Esophagus muscularis mucosa (tissue), 4 donors: ENCODE data around the gene TECTA. TPM values are rescaled to one million over a fixed set of nuclear protein-coding genes. Genes with fewer than 3 reads are reported as not detected.
A peak's percentile ranks its signal among the peaks of the same experiment; 100 is the strongest.

ENCODE experiments used
- DNase-seq: peaks from one replicate; pipeline ENCODE4 v3.0.0-alpha.2; 2017; ENCODE audit errors: extremely low spot score
- H3K27ac ChIP-seq, 4 donors: fragments of 200-600 bp; sonication (generic); replicated peaks in 1 of 4; 1 replicate in 3 of 4; 2 replicates in 1 of 4; pipeline ENCODE4 v1.5.1; 2016 to 2019; ENCODE audit warnings: mild to moderate bottlenecking in 1 of 4
- H3K27me3 ChIP-seq, 4 donors: fragments of 200-600 bp; sonication (generic); one replicate each; pipeline versions ENCODE4 v1.5.1 to v1.6.0; 2016 to 2019
- H3K36me3 ChIP-seq, 4 donors: fragments of 200-600 bp; sonication (generic); one replicate each; pipeline ENCODE4 v1.5.1; 2016 to 2019
- H3K4me1 ChIP-seq, 4 donors: fragments of 200-600 bp; sonication (generic); one replicate each; pipeline ENCODE4 v1.5.1; 2016 to 2019
- H3K4me3 ChIP-seq, 4 donors: fragments of 200-600 bp; sonication (generic); 1 replicate in 2 of 4; 2 replicates in 2 of 4; pipeline ENCODE4 v1.5.1; 2016 to 2019; ENCODE audit warnings: mild to moderate bottlenecking in 4 of 4, moderate library complexity in 1 of 4
- H3K9me3 ChIP-seq, 4 donors: fragments of 200-600 bp; sonication (generic); 1 replicate in 3 of 4; 2 replicates in 1 of 4; pipeline ENCODE4 v1.5.1; 2016 to 2019
- EP300 ChIP-seq: sonication (generic); formaldehyde crosslinking; IDR thresholded peaks from one replicate; pipeline ENCODE4 v1.6.1; 2017; ENCODE audit warnings: antibody characterized with exemption
- POLR2A ChIP-seq: fragments of 450-650 bp; IDR thresholded peaks from one replicate; pipeline ENCODE4 v1.6.1; 2017; ENCODE audit warnings: antibody characterized with exemption, moderate library complexity, mild to moderate bottlenecking, low read depth
- POLR2AphosphoS5 ChIP-seq, 2 donors: sonication (generic); formaldehyde crosslinking; IDR thresholded peaks; one replicate each; pipeline ENCODE4 v1.6.1; 2017; ENCODE audit warnings: antibody characterized with exemption in 2 of 2
- WGBS: methylation state at CpG from one replicate; pipeline ENCODE4 v1.1.5; 2018; 5-methylcytosine and 5-hydroxymethylcytosine counted together
- intact Hi-C: fragments of 100-400 bp; cut with DNase I; formaldehyde crosslinking; loops from one replicate; pipeline ENCODE4 v1.15.1; 2023
- total RNA-seq, 4 donors: library from RNA; depleted of rRNA; stranded (reverse); fragments of >200 nt; gene quantifications; one replicate each; pipeline versions ENCODE4 v1.1.0 to v1.2.1, GENCODE V29; 2016
- TF ChIP-seq, protein P1 (sequence below), 3 experiments: fragments of 200-600 bp in 2 of 3; fragments of 450-650 bp in 1 of 3; sonication (generic) in 2 of 3; IDR thresholded peaks; one replicate each; pipeline ENCODE4 v1.5.1; 2017 to 2019; ENCODE audit warnings: antibody characterized with exemption in 3 of 3, mild to moderate bottlenecking in 2 of 3, moderate library complexity in 1 of 3

The TECTA gene
- total RNA-seq, 4 donors from 2014 or later, result 0.80 to 1.2 (median 0.90) TPM

DNA sequence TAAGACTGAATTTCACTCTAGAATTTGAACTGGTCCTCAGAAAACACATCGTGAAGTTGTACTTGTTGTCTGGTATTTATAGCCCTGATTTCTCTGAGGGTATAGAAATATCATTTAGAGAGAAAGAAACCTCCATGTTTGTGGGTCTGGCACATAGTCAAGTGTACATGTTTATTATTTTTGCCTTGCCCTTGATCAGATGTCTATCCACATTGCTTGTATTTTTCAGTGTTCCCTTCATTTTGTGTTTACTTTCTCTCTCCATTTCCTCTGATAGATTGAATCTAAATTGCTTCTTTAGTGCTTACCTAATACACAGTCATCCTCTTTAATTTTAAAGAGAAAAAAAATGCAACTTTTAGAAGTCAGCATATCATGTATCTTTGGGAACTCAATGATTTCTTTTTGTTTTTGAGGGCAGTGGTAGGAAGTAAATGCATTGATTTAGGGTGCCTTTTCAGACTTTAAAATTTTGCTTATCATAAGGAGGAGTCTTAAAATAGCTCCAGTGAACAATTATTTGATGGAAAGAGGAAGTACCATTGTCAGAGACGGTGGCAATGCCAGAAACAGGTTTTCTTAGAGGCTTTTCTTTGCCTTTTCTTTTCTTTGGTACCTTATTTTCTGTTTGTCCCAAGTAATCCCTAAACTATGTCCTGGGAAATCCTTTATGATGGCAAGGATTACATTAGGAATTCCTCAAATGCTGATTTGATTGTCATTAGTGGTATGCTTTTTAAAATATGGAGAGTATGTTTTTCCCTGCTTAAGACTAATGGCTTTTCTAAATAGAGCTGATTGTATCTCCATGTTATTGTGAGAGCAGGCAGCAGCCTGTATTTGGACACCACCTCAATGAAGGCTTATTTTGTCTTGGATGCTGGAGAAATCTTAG, 29.8 kb upstream of the TECTA start:
- DNase-seq, result no peak
- H3K27me3 ChIP-seq, result no peaks in the 10 kb centered on the region
- intact Hi-C loops, result no loop called here
- H3K4me1 ChIP-seq, result peaks cover 9 to 13% (median 11%) of the 10 kb centered on the region in 4 donors
- WGBS, result 59% methylated on average over 2 of the region's 2 CpGs
- peaks cover 0 to 31% (median 22%) of the 10 kb centered on the region in 4 donors for H3K36me3 ChIP-seq
- peak overlapping the region in 3 of 4 donors; percentile 8 to 26 (median 13) for H3K27ac ChIP-seq
- no peak for TF ChIP-seq POLR2A
- TF ChIP-seq EP300, result no peak
- TF ChIP-seq, protein P1, sequence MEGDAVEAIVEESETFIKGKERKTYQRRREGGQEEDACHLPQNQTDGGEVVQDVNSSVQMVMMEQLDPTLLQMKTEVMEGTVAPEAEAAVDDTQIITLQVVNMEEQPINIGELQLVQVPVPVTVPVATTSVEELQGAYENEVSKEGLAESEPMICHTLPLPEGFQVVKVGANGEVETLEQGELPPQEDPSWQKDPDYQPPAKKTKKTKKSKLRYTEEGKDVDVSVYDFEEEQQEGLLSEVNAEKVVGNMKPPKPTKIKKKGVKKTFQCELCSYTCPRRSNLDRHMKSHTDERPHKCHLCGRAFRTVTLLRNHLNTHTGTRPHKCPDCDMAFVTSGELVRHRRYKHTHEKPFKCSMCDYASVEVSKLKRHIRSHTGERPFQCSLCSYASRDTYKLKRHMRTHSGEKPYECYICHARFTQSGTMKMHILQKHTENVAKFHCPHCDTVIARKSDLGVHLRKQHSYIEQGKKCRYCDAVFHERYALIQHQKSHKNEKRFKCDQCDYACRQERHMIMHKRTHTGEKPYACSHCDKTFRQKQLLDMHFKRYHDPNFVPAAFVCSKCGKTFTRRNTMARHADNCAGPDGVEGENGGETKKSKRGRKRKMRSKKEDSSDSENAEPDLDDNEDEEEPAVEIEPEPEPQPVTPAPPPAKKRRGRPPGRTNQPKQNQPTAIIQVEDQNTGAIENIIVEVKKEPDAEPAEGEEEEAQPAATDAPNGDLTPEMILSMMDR (IDR thresholded peaks at IDR 0.05), result no peak
- TF ChIP-seq POLR2AphosphoS5 (IDR thresholded peaks at IDR 0.05), result no peak
- no peak overlapping the region for H3K4me3 ChIP-seq
- no peaks in the 10 kb centered on the region for H3K9me3 ChIP-seq

DNA sequence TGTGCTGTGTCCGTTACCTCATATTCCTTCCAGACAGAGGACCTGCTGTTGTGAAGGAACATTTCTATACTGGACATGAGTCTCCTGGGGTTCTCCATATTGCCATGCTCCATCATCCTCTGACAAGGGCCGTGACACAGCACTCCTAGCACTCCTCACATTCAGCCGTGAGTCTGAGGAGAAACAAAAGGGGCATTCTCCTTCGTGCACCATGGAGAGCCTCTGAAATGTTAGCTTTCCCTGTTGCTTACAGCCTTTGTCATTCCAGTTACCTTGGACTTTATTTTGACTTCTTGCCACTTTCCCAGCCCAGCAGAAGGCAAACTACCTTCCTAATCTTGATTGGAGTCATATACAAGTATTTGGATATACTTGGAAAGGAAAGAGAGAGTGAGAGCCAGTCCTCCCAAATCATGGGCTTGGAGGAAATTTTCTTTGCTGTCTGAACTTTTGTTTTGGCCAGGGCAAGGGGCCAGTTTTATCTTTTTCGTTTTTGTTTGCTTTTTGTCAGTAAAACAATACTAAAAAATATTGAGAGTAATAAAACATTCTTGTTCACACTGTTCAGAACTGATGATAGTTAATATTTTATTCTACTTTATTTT, 29.1 kb upstream of the TECTA start:
- WGBS, result 44% methylated on average over 4 of the region's 5 CpGs
- Histone ChIP-seq H3K9me3 (no peaks in the 10 kb centered on the region), H3K4me1 (peaks cover 9 to 13% (median 11%) of the 10 kb centered on the region in 4 donors), H3K27me3 (no peaks in the 10 kb centered on the region), H3K27ac (peak overlapping the region in 3 of 4 donors; percentile 8 to 26 (median 13)), H3K4me3 (no peak overlapping the region), H3K36me3 (peaks cover 0 to 28% (median 20%) of the 10 kb centered on the region in 4 donors)
- DNase-seq, result no peak
- intact Hi-C loops, result no loop called here
- TF ChIP-seq EP300, result no peak
- no peak for TF ChIP-seq POLR2A
- TF ChIP-seq, protein P1 (IDR thresholded peaks at IDR 0.05), result no peak
- TF ChIP-seq POLR2AphosphoS5 (IDR thresholded peaks at IDR 0.05), result no peak

DNA sequence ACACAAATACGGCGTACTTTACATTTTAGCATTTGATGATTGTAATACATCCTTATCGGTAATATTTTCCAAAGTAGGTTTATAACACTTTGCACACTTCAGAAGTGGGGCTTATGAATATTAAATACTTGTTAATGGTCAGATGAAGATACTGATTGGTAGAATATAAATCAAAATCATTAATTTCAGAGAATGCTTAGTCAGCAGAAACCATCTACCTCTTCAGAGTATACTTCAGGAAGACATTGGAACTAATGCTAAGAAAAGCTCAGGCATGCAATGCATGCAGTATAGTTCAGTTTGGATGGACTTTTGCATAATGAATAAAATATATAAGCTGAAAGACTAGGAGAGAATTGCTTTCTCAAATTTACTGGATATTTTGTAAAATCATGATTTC, 19.7 kb upstream of the TECTA start:
- Histone ChIP-seq H3K9me3 (no peaks in the 10 kb centered on the region), H3K4me1 (no peaks in the 10 kb centered on the region), H3K36me3 (peaks cover 0 to 14% (median 4%) of the 10 kb centered on the region in 4 donors), H3K27me3 (no peaks in the 10 kb centered on the region), H3K4me3 (no peak overlapping the region), H3K27ac (no peak overlapping the region)
- no peak for TF ChIP-seq POLR2A
- TF ChIP-seq POLR2AphosphoS5 (IDR thresholded peaks at IDR 0.05), result no peak
- intact Hi-C loops, result no loop called here
- no peak for DNase-seq
- WGBS, result 100% methylated on average over 3 of the region's 3 CpGs

DNA sequence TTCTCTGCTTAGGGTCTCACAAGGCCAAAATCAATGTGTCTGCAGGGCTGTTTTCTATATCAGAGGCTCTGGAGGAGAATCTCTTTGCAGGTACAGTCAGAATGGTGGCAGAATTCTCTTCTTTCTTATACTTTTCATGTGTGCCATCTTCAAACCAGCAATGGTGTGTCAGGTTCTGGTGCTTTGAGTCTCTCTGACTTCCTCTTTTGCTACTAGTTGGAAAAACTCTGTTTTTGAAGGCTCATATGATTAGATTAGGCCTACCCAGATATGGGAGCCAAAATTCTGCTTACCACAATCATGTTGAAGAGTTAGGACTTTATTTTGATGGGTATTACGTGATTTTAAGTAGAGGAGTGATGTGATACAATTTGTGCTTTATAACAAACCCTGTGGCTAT, 18.8 kb upstream of the TECTA start:
- Histone ChIP-seq H3K27me3 (no peaks in the 10 kb centered on the region), H3K9me3 (no peaks in the 10 kb centered on the region)

DNA sequence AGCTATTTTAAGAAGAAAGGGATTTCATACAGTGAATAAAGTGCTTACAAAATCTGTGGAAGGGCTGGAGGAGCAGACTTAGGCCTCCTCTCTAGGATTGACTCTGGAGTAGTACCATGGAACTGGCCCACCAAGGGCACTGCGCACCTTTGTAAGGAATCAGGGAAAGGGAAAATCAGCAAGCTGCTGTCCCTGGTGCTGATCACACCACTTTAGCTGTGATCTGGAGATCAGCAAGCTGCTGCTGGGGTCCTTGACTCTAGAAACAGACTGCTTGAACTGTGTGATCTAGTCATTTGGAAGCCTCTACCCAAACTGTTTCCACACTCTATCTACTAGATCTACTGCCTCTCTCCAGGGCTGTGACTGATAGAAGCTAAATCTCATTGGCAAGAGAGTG, 18.4 kb upstream of the TECTA start:
- Histone ChIP-seq H3K36me3 (peaks cover 12 to 27% (median 16%) of the 10 kb centered on the region in 4 donors), H3K27ac (no peak overlapping the region), H3K9me3 (no peaks in the 10 kb centered on the region), H3K27me3 (no peaks in the 10 kb centered on the region), H3K4me3 (no peak overlapping the region), H3K4me1 (no peaks in the 10 kb centered on the region)
- no peak for DNase-seq
- intact Hi-C loops, result no loop called here
- TF ChIP-seq, protein P1 (IDR thresholded peaks at IDR 0.05), result no peak
- TF ChIP-seq EP300 (no peak), POLR2A (no peak), POLR2AphosphoS5 (IDR thresholded peaks at IDR 0.05) (no peak)
- WGBS, result 83% methylated on average over 1 of the region's 1 CpG

More for the DNA sequence above, 18.8 kb upstream of the TECTA start:
- intact Hi-C loops, result no loop called here
- no peaks in the 10 kb centered on the region for H3K4me1 ChIP-seq
- DNase-seq, result no peak
- no peak overlapping the region for H3K27ac ChIP-seq
- no peak overlapping the region for H3K4me3 ChIP-seq
- peaks cover 8 to 23% (median 12%) of the 10 kb centered on the region in 4 donors for H3K36me3 ChIP-seq
- WGBS, result 100% methylated on average over 1 of the region's 1 CpG
- TF ChIP-seq POLR2A (no peak), EP300 (no peak), POLR2AphosphoS5 (IDR thresholded peaks at IDR 0.05) (no peak)
- TF ChIP-seq, protein P1 (IDR thresholded peaks at IDR 0.05), result no peak
